ENCODE data around the gene CHMP3. TPM values are rescaled to one million over a fixed set of nuclear protein-coding genes. Genes with fewer than 3 reads are reported as not detected.
"Not testable (repeated sequence)": the region's sequence is repeated elsewhere in the genome, so short reads cannot be mapped to it uniquely, and the experiment has no call there.

Gene CHMP3
- total RNA-seq, 1 donor from 2014 or later: 38.0 TPM

DNA sequence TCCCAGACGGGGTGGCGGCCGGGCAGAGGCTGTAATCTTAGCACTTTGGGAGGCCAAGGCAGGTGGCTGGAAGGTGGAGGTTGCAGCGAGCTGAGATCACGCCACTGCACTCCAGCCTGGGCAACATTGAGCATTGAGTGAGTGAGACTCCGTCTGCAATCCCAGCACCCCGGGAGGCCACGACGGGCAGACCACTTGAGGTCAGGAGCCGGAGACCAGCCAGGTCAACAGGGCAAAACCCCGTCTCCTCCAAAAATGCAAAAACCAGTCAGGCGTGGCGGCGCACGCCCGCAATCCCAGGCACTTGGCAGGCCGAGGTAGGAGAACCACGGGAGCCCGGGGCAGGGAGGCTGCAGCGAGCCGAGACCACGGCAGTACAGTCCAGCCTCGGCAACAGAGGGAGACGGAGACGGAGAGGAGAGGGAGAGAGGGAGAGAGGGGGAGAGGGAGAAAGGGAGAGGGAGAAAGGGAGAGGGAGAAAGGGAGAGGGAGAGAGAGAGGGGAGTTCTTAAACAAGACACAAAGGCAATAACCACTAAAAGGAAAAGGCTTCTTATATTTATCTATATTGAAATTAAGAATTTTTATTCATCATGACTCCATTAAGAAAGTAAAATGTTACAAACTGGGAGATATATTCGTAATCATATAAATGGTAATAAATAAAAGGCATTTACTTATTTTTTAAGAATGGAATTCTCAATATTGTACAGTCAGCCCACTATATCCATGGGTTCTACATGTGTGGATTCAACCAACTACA is 13.1 kb downstream of the CHMP3 start:
- intact Hi-C loops (cut with micrococcal nuclease): not testable (repeated sequence)

DNA sequence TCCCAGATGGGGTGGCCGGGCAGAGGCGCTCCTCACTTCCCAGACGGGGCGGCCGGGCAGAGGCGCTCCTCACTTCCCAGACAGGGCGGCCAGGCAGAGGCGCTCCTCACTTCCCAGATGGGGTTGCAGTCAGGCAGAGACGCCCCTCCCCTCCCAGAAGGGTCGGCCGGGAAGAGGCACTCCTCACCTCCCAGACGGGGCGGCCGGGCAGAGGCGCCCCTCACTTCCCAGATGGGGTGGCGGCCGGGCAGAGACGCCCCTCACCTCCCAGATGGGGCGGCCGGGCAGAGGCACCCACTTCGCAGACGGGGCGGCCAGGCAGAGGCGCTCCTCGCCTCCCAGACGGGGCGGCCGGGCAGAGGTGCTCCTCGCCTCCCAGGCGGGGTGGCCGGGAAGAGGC is 13.8 kb downstream of the CHMP3 start:
- intact Hi-C loops (cut with micrococcal nuclease): not testable (repeated sequence)

DNA sequence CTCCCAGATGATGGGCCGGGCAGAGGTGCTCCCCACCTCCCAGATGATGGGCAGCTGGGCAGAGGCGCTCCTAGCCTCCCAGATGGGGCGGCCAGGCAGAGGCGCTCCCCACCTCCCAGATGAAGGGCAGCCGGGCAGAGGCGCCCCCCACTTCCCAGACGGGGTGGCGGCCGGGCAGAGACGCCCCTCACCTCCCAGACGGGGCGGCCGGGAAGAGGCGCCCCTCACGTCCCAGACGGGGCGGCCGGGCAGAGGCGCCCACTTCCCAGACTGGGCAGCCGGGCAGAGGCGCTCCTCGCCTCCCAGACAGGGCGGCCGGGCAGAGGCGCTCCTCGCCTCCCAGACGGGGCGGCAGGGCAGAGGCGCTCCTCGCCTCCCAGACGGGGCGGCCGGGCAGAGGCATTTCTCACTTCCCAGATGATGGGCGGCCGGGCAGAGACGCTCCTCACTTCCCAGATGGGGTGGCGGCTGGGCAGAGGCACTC is 14.3 kb downstream of the CHMP3 start:
- intact Hi-C loops (cut with micrococcal nuclease): not testable (repeated sequence)

DNA sequence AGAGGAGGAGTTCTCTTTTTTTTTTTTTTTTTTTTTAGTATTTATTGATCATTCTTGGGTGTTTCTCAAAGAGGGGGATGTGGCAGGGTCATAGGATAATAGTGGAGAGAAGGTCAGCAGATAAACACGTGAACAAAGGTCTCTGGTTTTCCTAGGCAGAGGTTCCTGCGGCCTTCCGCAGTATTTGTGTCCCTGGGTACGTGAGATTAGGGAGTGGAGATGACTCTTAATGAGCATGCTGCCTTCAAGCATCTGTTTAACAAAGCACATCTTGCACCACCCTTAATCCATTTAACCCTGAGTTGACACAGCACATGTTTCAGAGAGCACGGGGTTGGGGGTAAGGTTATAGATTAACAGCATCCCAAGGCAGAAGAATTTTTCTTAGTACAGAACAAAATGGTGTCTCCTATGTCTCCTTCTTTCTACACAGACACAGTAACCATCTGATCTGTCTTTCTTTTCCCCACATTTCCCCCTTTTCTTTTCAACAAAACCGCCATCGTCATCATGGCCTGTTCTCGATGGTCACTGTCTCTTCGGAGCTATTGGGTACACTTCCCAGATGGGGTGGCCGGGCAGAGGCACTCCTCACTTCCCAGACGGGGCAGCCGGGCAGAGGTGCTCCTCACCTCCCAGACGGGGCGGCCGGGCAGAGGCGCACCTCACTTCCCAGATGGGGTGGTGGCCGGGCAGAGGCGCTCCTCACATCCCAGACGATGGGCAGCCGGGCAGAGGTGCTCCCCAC is 14.9 kb downstream of the CHMP3 start:
- intact Hi-C loops (cut with micrococcal nuclease): not testable (repeated sequence)

DNA sequence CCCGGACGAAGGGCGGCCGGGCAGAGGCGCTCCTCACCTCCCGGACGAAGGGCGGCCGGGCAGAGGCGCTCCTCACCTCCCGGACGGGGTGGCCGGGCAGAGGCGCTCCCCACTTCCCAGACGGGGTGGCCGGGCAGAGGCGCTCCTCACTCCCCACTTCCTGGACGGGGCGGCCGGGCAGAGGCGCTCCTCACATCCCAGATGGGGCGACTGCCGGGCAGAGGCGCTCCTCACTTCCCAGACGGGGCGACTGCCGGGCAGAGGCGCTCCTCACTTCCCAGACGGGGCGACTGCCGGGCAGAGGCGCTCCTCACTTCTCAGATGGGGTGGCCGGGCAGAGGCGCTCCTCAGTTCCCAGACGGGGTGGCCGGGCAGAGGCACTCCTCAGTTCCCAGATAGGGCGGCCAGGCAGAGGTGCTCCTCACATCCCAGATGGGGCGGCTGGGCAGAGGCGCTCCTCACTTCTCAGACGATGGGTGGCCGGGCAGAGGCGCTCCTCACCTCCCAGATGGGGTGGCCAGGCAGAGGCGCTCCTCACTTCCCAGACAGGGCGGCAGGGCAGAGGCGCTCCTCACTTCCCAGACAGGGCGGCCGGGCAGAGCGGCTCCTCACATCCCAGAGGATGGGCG is 17.8 kb downstream of the CHMP3 start:
- intact Hi-C loops (cut with micrococcal nuclease): not testable (repeated sequence)

DNA sequence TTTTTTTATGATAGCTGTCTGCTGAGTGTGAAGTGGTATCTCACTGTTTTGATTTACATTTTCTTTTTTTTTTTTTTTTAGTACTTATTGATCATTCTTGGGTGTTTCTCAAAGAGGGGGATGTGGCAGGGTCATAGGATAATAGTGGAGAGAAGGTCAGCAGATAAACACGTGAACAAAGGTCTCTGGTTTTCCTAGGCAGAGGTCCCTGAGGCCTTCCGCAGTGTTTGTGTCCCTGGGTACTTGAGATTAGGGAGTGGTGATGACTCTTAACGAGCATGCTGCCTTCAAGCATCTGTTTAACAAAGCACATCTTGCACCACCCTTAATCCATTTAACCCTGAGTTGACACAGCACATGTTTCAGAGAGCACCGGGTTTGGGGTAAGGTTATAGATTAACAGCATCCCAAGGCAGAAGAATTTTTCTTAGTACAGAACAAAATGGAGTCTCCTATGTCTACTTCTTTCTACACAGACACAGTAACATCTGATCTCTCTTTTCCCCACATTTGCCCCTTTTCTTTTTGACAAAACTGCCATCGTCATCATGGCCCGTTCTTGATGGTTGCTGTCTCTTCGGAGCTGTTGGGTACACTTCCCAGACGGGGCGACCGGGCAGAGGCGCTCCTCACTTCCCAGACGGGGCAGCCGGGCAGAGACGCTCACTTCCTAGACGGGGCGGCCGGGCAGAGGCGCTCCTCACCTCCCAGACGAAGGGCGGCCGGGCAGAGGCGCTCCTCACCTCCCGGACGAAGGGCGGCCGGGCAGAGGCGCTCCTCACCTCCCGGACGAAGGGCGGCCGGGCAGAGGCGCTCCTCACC is 18.8 kb downstream of the CHMP3 start:
- intact Hi-C loops (cut with micrococcal nuclease): not testable (repeated sequence)

DNA sequence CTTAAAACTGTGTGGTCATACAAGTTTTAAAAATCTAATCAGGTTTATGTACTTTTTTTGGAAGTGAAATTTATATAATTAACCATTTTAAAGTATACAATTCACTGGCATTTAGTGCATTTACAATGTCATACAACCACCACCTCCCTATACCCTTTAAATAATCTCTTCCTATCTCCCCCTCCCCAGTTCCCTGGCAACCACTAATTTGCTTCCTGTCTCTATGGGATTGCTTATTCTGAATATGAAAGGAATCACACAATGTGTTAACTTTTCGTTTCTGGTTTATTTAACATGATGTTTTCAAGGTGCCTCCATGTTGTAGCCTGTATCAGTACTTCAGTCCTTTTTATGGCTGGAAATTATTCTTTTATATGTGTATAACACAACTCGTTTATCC is 19.4 kb downstream of the CHMP3 start:
- intact Hi-C loops (cut with micrococcal nuclease): no loop called here

DNA sequence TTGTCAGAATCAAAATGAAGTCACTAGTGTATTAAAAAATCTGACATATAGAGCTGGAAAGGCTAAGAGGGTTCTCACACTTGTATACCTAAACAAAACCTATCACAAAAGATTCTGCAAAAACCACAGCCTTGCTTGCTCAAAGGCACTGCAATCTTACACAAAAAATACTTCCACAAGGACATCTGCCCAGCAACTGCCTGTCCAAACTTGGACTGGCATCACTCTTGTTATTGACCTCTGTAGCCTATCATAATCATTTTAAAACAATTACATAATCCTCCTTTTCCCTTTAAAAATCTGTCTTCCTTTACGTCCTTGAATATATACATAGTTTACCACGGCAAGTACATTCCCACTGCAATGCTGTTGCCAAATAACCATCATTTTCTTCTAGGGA is 19.9 kb downstream of the CHMP3 start:
- intact Hi-C loops (cut with micrococcal nuclease): no loop called here

DNA sequence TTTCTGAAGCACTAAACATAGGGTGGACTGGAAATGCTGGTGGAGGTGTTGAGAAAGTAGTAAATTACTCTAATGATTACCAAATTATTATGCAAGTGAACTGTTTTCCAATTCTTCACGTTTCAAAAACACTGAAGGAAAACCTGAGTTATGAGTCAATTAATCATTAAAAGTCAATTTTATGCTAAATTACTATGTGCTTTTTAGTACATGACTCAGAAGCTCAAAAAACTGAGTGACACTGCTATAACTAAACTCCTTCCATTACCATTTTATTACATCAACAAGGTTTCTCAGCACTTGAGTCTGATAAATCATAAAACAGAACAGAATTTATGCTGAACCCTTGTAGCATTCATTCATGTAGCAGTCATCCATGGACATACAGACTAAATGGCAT is 20.4 kb downstream of the CHMP3 start:
- intact Hi-C loops (cut with micrococcal nuclease): no loop called here

DNA sequence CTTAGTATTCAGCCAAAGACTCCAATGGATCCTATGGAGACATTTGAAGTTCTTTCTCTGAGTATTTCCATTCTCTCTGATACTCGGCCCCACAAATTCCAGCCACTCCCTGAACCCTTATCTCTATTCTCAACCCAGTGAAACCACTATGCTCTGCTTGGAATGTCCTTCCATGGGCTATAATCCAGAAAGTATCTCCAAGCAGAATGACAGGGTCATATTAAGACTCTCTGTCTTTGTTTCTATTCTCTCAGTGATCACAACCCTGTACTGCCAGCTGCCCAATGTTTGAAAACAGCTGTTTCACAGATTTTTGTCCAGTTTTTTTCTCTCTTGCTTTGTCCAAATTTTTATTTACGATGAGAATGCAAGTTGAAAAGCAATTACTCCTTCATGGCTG is 21.9 kb downstream of the CHMP3 start:
- intact Hi-C loops (cut with micrococcal nuclease): no loop called here

DNA sequence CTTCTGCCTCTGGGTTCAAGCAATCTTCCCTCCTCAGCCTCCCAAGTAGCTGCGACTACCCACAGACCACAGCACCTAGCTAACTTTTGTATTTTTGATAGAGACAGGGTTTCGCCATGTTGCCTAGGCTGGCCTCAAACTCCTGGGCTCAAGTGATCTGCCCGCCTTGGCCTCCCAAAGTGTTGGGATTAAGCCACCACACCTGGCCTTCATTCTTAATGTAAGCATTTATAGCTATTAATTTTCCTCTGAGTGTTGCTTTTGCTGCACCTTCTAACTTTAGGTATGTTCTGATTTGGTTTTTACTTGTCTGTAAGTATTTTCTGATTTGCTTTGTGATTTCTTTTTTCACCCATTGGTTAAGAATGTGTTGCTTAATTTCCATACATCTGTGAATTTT is 29.7 kb downstream of the CHMP3 start:
- intact Hi-C loops (cut with micrococcal nuclease): no loop called here

DNA sequence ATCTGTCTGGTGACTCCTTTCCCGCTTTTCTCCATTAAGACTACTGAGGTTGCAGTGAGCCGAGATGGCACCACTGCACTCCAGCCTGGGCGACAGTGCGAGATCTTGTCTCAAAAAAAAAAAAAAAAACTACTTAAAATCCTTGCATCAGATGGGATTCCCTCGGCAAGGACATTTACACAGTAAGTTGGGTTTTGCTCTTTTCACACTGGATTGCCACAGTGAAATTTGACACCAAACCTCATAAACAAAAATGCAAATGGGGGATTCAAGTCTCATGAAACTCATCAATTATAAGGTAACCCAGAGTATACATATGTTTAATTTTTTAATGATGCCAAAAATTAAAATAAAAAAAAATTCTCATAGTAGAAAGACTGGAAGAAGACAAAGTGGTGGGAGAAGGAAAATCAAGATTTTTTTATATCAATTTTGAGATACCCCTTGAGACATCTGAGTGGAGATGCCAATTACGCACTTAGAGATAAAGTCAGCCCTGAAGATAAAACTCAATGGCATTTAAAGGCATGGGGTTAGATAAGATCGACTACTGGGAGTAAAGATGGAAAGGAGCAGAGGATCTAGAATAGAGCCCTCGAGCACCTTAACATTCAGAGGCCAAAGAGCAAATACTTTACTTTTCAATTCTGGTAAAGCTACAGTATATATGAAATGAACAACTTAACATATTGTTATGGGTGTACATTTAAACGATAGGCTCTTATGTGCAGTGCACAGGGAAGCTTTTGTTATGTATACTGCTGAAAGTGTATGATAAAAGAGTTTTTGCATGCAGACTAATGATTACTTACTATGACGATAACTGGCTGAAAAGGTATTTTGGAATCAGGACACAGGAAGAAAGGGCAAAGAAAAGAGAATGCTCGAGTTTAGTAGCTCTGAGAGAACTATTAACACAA is 37.6 kb downstream of the CHMP3 start:
- intact Hi-C loops (cut with micrococcal nuclease): no loop called here

DNA sequence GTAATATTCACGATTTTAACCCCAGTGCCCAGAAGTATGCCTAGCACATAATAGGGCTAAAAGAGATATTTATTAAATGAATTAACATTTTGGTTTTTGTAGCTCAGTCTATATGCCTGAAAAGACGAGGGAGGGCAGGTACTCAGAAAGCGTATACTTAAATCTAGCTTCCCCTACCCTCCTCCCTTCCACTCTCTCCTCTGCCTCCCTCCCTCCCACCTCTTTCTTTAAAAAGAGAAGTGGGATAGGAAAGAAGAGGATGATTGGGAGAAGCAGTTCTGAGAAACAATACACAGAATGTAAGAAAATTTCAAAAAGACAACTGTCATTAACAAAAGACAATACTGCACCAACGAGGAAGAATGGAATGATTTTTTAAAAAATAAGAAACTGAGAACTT is 39.8 kb downstream of the CHMP3 start:
- intact Hi-C loops (cut with micrococcal nuclease): no loop called here

DNA sequence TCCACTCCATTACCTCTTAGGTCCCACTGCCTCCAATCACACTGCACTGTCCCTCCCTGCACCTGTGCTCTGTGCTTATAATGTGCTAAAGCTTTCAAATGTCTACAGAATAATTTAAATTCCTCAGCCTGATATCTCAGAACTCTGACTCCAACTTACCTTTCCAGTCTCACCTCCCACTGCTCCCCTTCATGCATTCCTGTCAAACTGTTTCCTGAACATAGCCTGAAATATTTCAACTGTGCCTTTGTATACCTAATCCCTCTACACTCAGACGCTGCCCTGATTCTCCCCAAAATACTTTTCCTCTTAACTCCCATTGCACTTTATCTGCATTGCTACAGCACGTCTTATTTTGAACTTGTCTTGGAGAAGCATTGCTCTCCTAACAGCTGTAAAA is 40.5 kb downstream of the CHMP3 start:
- intact Hi-C loops (cut with micrococcal nuclease): no loop called here

DNA sequence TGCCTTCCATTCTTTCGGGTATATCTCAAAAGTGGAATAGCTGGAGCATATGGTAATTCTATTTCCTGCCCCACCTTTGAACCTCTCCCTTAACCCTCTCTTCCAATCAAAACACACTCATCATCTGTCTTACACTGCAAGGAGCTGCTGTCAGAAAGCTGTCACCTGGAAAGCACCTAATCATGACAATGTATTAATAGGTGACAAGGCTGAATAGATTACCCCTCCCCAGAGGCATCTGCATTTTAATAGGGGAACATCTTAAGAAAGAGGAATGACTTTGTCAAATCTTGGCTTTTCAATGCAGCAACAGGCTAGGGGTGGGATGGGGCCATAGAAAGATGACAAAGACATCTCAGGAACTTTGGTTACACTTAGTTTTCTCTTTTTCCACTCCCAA is 41.3 kb downstream of the CHMP3 start:
- intact Hi-C loops (cut with micrococcal nuclease): no loop called here

DNA sequence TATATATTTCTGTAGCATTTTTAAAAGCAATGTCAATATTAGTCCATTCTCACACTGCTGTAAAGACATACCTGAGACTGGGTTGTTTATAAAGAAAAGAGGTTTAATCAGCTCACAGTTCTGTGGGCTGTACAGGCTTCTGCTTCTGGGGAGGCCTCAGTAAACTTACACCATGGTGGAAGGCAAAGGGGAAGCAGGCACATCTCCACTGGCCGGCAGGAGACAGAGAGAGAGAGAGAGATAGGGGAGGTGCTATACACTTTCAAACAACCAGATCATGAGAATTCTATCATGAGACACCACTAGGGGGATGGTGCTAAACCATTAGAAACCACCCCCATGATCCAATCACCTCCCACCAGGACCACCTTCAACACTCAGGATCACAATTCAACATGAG is 43.1 kb downstream of the CHMP3 start:
- intact Hi-C loops (cut with micrococcal nuclease): no loop called here

DNA sequence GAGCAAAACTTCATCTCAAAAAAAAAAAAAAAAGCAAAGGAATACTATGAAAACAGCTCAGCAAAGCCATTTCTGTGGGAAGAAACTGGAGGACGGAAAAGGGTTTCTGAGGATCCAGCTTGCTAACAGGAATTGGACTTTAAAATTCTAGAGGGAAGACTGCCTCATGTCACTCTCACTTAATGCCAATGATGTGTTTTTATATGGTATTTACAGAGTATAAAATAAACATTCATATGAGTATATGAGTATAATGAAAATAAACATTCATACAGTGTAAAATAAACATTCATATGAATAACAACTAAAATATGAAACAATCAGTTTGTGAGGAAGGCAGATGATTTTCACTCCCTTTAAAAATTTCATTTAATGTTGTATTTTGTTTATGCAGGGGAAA is 43.9 kb downstream of the CHMP3 start:
- intact Hi-C loops (cut with micrococcal nuclease): no loop called here

DNA sequence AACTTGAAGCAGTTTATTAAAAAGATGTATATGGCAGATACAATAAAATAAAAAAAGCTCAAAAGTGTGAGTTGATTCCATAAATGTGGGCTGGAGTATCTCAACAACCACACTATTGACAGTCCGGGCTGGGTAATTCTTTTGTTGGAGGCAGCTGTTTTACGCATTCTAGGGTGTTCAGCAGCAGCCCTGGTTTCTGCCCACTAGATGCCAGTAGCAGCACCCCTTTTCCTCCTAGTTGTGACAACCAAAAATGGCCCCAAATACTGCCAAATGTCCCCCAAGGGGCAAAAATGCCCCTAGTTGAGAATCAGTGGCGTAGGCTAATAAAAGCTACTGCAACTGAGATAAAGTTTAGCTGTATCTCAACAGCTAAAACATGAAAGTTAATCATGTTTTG is 44.8 kb downstream of the CHMP3 start:
- intact Hi-C loops (cut with micrococcal nuclease): no loop called here

DNA sequence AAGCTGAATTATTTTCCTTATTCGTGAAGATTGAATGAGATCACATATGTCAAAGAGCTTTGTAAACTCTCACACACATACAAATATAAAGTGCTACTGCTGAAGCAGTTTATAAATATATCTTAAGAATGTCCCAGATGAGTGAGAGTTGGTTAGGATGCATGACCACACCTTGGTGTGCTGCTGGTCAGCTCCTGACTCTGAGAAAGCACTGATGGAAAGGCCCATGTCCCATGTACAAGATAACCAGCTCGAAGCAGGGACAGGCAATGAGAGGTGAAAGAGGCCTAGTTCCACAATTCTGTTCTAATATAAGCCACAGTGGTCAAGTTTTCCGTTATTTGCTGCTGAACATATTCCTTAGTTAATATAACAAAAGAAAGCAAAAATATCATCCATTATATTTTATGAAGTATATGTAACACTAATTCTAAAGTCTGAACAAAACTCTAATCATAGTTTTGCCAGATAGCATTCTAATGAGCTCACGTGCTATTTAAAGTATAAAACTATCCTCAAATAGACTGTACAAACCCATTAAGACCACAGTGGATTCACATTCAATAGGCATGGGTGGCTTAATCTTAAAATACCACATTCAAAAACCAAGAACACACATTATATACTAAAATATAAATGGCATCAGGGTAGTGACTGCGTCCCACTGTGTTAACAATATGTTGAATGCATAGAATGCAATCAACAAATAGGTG is 49.1 kb downstream of the CHMP3 start:
- intact Hi-C loops (cut with micrococcal nuclease): no loop called here

DNA sequence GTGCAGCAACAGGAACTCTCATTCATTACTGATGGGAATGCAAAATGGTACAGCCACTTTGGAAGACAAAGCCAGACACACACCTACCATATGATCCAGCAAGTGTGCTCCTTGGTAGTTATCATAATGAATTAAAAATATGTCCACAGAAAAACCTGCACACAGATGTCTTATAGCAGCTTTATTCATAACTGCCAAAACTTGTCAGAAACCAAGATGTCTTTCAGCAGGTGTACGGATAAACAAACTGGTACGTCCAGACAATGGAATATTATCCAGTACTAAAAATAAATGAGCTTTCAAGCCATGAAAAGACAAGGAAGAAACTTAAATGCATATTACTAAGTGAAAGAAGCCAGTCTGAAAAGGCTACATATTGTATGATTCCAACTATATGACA is 50.4 kb downstream of the CHMP3 start:
- intact Hi-C loops (cut with micrococcal nuclease): no loop called here
